ENCODE data around the gene DOCK8.

The DOCK8 gene

GRCh38 chr9:512555-513272, 298.0 kb downstream of the DOCK8 start:
- no peak for DNase-seq

All from activated CD4-positive, CD25-positive, alpha-beta regulatory T cell treated with anti-CD3 and anti-CD28 coated beads, Interleukin-2, amount 50 U/mL, for 72 hours (primary cell).